ENCODE measurements around the gene CD48. TPM values are rescaled to one million over a fixed set of nuclear protein-coding genes. Genes with fewer than 3 reads are reported as not detected.

The CD48 gene
- polyA plus RNA-seq, 1 donor (not counting 4 experiments of a cell fraction or from before 2014, with no cell fraction given) = 0.07 TPM

DNA sequence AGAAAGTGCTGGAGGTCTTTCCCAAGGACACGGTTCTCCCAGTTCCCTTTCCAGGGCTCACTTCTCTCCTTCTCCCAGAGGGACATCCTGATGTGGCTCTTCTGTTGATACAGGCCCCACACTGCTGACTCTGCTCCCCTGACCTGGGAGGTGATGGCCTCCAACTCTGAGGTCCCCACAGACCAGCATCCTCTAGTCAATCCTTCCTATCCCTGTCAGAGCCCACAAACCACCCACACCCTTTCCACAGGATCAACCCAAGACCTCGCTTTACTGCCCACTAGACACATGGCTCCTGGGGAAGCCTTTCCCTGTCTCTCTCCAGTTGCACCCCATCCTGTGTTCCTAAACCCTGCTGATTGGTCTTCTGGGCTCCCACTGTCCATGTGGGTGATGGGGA lies 39.0 kb upstream of the CD48 start:
- H3K79me2 ChIP-seq (ENCODE audit: control insufficient read depth, insufficient read depth, low read length) = no peaks in the 10 kb centered on the region
- no peaks in the 10 kb centered on the region for H4K20me1 ChIP-seq (ENCODE audit: control insufficient read depth, extremely low read depth, insufficient read depth, low read length)
- H3K9me1 ChIP-seq (ENCODE audit: control insufficient read depth, extremely low read depth, insufficient read depth, low read length) = no peaks in the 10 kb centered on the region
- no peak for TF ChIP-seq EZH2 (IDR thresholded peaks at IDR 0.05; ENCODE audit: low read length)
- TF ChIP-seq, protein P1, sequence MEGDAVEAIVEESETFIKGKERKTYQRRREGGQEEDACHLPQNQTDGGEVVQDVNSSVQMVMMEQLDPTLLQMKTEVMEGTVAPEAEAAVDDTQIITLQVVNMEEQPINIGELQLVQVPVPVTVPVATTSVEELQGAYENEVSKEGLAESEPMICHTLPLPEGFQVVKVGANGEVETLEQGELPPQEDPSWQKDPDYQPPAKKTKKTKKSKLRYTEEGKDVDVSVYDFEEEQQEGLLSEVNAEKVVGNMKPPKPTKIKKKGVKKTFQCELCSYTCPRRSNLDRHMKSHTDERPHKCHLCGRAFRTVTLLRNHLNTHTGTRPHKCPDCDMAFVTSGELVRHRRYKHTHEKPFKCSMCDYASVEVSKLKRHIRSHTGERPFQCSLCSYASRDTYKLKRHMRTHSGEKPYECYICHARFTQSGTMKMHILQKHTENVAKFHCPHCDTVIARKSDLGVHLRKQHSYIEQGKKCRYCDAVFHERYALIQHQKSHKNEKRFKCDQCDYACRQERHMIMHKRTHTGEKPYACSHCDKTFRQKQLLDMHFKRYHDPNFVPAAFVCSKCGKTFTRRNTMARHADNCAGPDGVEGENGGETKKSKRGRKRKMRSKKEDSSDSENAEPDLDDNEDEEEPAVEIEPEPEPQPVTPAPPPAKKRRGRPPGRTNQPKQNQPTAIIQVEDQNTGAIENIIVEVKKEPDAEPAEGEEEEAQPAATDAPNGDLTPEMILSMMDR (optimal IDR thresholded peaks at IDR 0.05 in 1 of 3, IDR thresholded peaks at IDR 0.05 in 1 of 3, conservative IDR thresholded peaks at IDR 0.05 in 1 of 3; ENCODE audit: extremely low read depth in 1 of 3, insufficient read depth in 2 of 3, low read length in 3 of 3) = no peak
- DNase-seq (ENCODE audit: low read depth, low spot score) = no peak
- no peak overlapping the region for H3K4me2 ChIP-seq (ENCODE audit: control insufficient read depth, extremely low read depth, insufficient read depth, low read depth, low read length)
- H3K4me1 ChIP-seq (ENCODE audit: control insufficient read depth, extremely low read depth, insufficient read depth, low read length) = peaks cover 18% of the 10 kb centered on the region
- H3K27ac ChIP-seq (ENCODE audit: control insufficient read depth, insufficient read depth, low read length) = no peak overlapping the region
- dilution Hi-C loops (cut with MboI; ENCODE audit: extremely low pct_ligation_motif_present, low sequenced_read_pairs) = no loop called here
- no peak overlapping the region for H3K9ac ChIP-seq (ENCODE audit: control insufficient read depth, extremely low read depth, insufficient read depth, low read length)
- peaks cover 0 to 10% of the 10 kb centered on the region in 2 experiments for H3K36me3 ChIP-seq (ENCODE audit: control insufficient read depth in 2 of 2, extremely low read depth in 1 of 2, insufficient read depth in 2 of 2, low read length in 2 of 2)
- H3K9me3 ChIP-seq (ENCODE audit: control insufficient read depth, low read depth, low read length) = no peaks in the 10 kb centered on the region
- H3K27me3 ChIP-seq (ENCODE audit: control insufficient read depth, extremely low read depth, insufficient read depth, low read length) = no peaks in the 10 kb centered on the region
- H3K4me3 ChIP-seq (ENCODE audit: control insufficient read depth in 2 of 3, extremely low read depth in 1 of 3, insufficient read depth in 2 of 3, low read depth in 1 of 3, low read length in 3 of 3) = no peak overlapping the region
- no peak overlapping the region for H2AFZ ChIP-seq (ENCODE audit: control insufficient read depth, low read length)
- FAIRE-seq = no peak

DNA sequence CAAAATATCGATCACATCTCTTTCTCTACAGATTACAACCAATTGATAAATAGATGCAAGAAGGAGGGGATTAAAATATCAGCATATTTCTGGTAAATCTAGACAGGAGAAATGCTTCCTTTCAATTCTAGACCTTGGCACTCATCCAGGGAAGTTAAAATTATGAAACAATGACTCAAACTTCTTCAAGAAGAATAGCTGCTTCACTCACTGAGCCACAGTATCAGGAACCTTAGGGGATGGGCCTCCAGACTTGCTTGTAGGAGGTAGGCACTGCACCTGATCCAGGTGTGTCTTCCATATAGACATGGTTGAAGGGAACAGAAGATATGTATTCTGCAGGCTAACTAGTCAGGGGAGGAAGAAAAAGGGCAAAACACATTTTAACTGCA lies 37.3 kb upstream of the CD48 start:
- Histone ChIP-seq H3K36me3 (ENCODE audit: control insufficient read depth in 2 of 2, extremely low read depth in 1 of 2, insufficient read depth in 2 of 2, low read length in 2 of 2) (peaks cover 0 to 10% of the 10 kb centered on the region in 2 experiments), H3K27ac (ENCODE audit: control insufficient read depth, insufficient read depth, low read length) (peak overlapping the region; percentile 8), H3K9ac (ENCODE audit: control insufficient read depth, extremely low read depth, insufficient read depth, low read length) (no peak overlapping the region), H3K4me3 (ENCODE audit: control insufficient read depth in 2 of 3, extremely low read depth in 1 of 3, insufficient read depth in 2 of 3, low read depth in 1 of 3, low read length in 3 of 3) (no peak overlapping the region), H2AFZ (ENCODE audit: control insufficient read depth, low read length) (no peak overlapping the region), H3K4me2 (ENCODE audit: control insufficient read depth, extremely low read depth, insufficient read depth, low read depth, low read length) (peak overlapping the region; percentile 46), H3K9me3 (ENCODE audit: control insufficient read depth, low read depth, low read length) (no peaks in the 10 kb centered on the region), H3K27me3 (ENCODE audit: control insufficient read depth, extremely low read depth, insufficient read depth, low read length) (no peaks in the 10 kb centered on the region), H3K79me2 (ENCODE audit: control insufficient read depth, insufficient read depth, low read length) (no peaks in the 10 kb centered on the region), H3K9me1 (ENCODE audit: control insufficient read depth, extremely low read depth, insufficient read depth, low read length) (no peaks in the 10 kb centered on the region), H3K4me1 (ENCODE audit: control insufficient read depth, extremely low read depth, insufficient read depth, low read length) (peaks cover 18% of the 10 kb centered on the region), H4K20me1 (ENCODE audit: control insufficient read depth, extremely low read depth, insufficient read depth, low read length) (no peaks in the 10 kb centered on the region)
- dilution Hi-C loops (cut with MboI; ENCODE audit: extremely low pct_ligation_motif_present, low sequenced_read_pairs) = no loop called here
- FAIRE-seq = peak; percentile 41
- DNase-seq (ENCODE audit: low read depth, low spot score) = no peak
- TF ChIP-seq, protein P1 (optimal IDR thresholded peaks at IDR 0.05 in 1 of 3, IDR thresholded peaks at IDR 0.05 in 1 of 3, conservative IDR thresholded peaks at IDR 0.05 in 1 of 3; ENCODE audit: extremely low read depth in 1 of 3, insufficient read depth in 2 of 3, low read length in 3 of 3) = no peak
- no peak for TF ChIP-seq EZH2 (IDR thresholded peaks at IDR 0.05; ENCODE audit: low read length)

Data from keratinocyte (primary cell).